Trophoblast cell (in vitro differentiated cells and primary cell): ENCODE data around the gene CPM.
A peak's percentile ranks its signal among the peaks of the same experiment; 100 is the strongest.

Source experiments
- DNase-seq, 2 donors: peaks; one replicate each; pipeline ENCODE4 v3.0.0-alpha.2; 2016
- H2AFZ ChIP-seq: 2 replicates; pipeline ENCODE4 v1.6.1; 2013; ENCODE audit warnings: low read length, moderate library complexity, mild to moderate bottlenecking; ENCODE audit not compliant: insufficient read depth, poor library complexity
- H2AK5ac ChIP-seq: 2 replicates; pipeline ENCODE4 v1.6.1; 2013; ENCODE audit warnings: mild to moderate bottlenecking, low read length
- H2BK120ac ChIP-seq: 2 replicates; pipeline ENCODE4 v1.6.1; 2013; ENCODE audit warnings: low read length, mild to moderate bottlenecking, moderate library complexity; ENCODE audit not compliant: insufficient read depth, poor library complexity
- H2BK12ac ChIP-seq: 2 replicates; pipeline ENCODE4 v1.6.1; 2013; ENCODE audit warnings: mild to moderate bottlenecking, low read length, moderate library complexity
- H2BK5ac ChIP-seq: 2 replicates; pipeline ENCODE4 v1.6.1; 2013; ENCODE audit warnings: low read length, low read depth, moderate library complexity, mild to moderate bottlenecking; ENCODE audit not compliant: poor library complexity
- H3K14ac ChIP-seq: 2 replicates; pipeline ENCODE4 v1.6.1; 2013; ENCODE audit warnings: mild to moderate bottlenecking, low read length
- H3K18ac ChIP-seq: 2 replicates; pipeline ENCODE4 v1.6.1; 2013; ENCODE audit warnings: mild to moderate bottlenecking, low read length
- H3K23ac ChIP-seq: 2 replicates; pipeline ENCODE4 v1.6.1; 2013; ENCODE audit warnings: low read length
- H3K27ac ChIP-seq: 2 replicates; pipeline ENCODE4 v1.5.1; 2013; ENCODE audit warnings: low read depth, mild to moderate bottlenecking, inconsistent platforms, low read length, moderate library complexity
- H3K27me3 ChIP-seq: 2 replicates; pipeline ENCODE4 v1.6.1; 2013; ENCODE audit warnings: inconsistent platforms, mild to moderate bottlenecking, low read length, moderate library complexity; ENCODE audit not compliant: insufficient read depth
- H3K36me3 ChIP-seq, 2 experiments: 1 replicate in 1 of 2; 2 replicates in 1 of 2; pipeline ENCODE4 v1.6.1; 2013; ENCODE audit warnings: low read length in 2 of 2, mild to moderate bottlenecking in 2 of 2, moderate library complexity in 1 of 2; ENCODE audit not compliant: insufficient read depth in 2 of 2, control insufficient read depth in 1 of 2
- H3K4ac ChIP-seq: 2 replicates; pipeline ENCODE4 v1.6.1; 2013; ENCODE audit warnings: low read depth, mild to moderate bottlenecking, low read length, moderate library complexity
- H3K4me1 ChIP-seq, 2 experiments: 1 replicate in 1 of 2; 2 replicates in 1 of 2; pipeline ENCODE4 v1.6.1; 2013; ENCODE audit warnings: low read length in 2 of 2, mild to moderate bottlenecking in 2 of 2, moderate library complexity in 1 of 2; ENCODE audit not compliant: insufficient read depth in 2 of 2, control insufficient read depth in 1 of 2
- H3K4me2 ChIP-seq: 2 replicates; pipeline ENCODE4 v1.6.1; 2013; ENCODE audit warnings: inconsistent platforms, mild to moderate bottlenecking, low read length, moderate library complexity
- H3K4me3 ChIP-seq: 2 replicates; pipeline ENCODE4 v1.5.1; 2013; ENCODE audit warnings: mild to moderate bottlenecking, low read depth, low read length, inconsistent platforms
- H3K79me1 ChIP-seq: one replicate; pipeline ENCODE4 v1.6.1; 2013; ENCODE audit warnings: low read length
- H3K79me2 ChIP-seq: 2 replicates; pipeline ENCODE4 v1.6.1; 2013; ENCODE audit warnings: low read length, mild to moderate bottlenecking; ENCODE audit not compliant: control insufficient read depth, insufficient read depth, poor library complexity
- H3K9ac ChIP-seq: 2 replicates; pipeline ENCODE4 v1.6.1; 2013; ENCODE audit warnings: mild to moderate bottlenecking, low read length
- H3K9me3 ChIP-seq: 2 replicates; pipeline ENCODE4 v1.6.1; 2013; ENCODE audit warnings: low read depth, mild to moderate bottlenecking, control low read depth, inconsistent platforms, low read length; ENCODE audit not compliant: insufficient read depth
- H4K12ac ChIP-seq: 2 replicates; pipeline ENCODE4 v1.6.1; 2013; ENCODE audit warnings: low read depth, mild to moderate bottlenecking, low read length, moderate library complexity
- H4K8ac ChIP-seq: 2 replicates; pipeline ENCODE4 v1.6.1; 2013; ENCODE audit warnings: low read depth, mild to moderate bottlenecking, low read length, moderate library complexity
- H4K91ac ChIP-seq: one replicate; pipeline ENCODE4 v1.6.1; 2013; ENCODE audit warnings: low read depth, mild to moderate bottlenecking, low read length, moderate library complexity
- WGBS: extraction: QIAGEN DNeasy Blood & Tissue Kit; methylation state at CpG from one replicate; pipeline ENCODE4 v1.1.7; 2013; ENCODE audit warnings: missing lambda C conversion rate; ENCODE audit not compliant: insufficient read length, insufficient coverage; ENCODE audit errors: extremely low coverage; 5-methylcytosine and 5-hydroxymethylcytosine counted together

Gene CPM

GRCh38 chr12:68939505-68939904 is 6.5 kb upstream of the CPM start:
- Histone ChIP-seq H2BK120ac (no peak overlapping the region), H4K91ac (no peak overlapping the region), H3K14ac (no peak overlapping the region), H3K9me3 (no peaks in the 10 kb centered on the region), H2BK5ac (no peak overlapping the region), H3K27me3 (no peaks in the 10 kb centered on the region), H4K8ac (no peak overlapping the region), H3K4me1 (peaks cover 0 to 2% of the 10 kb centered on the region in 2 experiments), H2BK12ac (no peak overlapping the region), H3K18ac (no peak overlapping the region), H2AFZ (no peak overlapping the region), H3K27ac (no peak overlapping the region), H3K36me3 (no peaks in the 10 kb centered on the region), H3K79me1 (no peaks in the 10 kb centered on the region), H3K23ac (no peak overlapping the region), H3K4ac (no peak overlapping the region), H3K79me2 (no peaks in the 10 kb centered on the region), H2AK5ac (no peak overlapping the region), H3K9ac (no peak overlapping the region), H3K4me3 (no peak overlapping the region), H3K4me2 (no peak overlapping the region), H4K12ac (no peak overlapping the region)
- peak; percentile 14 to 91 for DNase-seq
- no CpG with 5 or more reads among the region's 1 CpG for WGBS

DNA sequence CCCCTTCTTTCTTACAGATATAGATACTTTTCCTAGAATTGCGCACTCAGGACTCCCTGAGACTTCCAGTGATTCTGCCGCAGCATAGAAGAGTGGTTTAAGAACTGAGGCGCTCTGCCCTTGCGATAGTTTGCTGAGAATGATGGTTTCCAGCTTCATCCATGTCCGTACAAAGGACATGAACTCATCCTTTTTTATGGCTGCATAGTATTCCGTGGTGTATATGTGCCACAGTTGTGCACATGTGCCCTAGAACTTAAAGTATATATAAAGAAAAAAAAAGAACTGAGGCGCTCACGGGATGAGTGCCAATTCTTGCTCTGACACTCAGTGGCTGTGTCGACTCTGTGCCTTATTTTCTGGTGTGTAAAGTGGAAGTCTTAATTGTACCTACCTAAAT is 1.4 kb upstream of the CPM start:
- WGBS, result no CpG with 5 or more reads among the region's 9 CpGs
- no peak overlapping the region for H2AK5ac ChIP-seq
- H3K36me3 ChIP-seq, result no peaks in the 10 kb centered on the region
- H3K79me1 ChIP-seq, result no peaks in the 10 kb centered on the region
- H2BK5ac ChIP-seq, result no peak overlapping the region
- H3K23ac ChIP-seq, result no peak overlapping the region
- H3K14ac ChIP-seq, result no peak overlapping the region
- no peak overlapping the region for H2BK12ac ChIP-seq
- peaks cover 4% of the 10 kb centered on the region in 2 experiments for H3K4me1 ChIP-seq
- no peak overlapping the region for H3K27ac ChIP-seq
- no peak overlapping the region for H2AFZ ChIP-seq
- H2BK120ac ChIP-seq, result no peak overlapping the region
- H3K4me3 ChIP-seq, result no peak overlapping the region
- H3K4me2 ChIP-seq, result no peak overlapping the region
- H3K79me2 ChIP-seq, result no peaks in the 10 kb centered on the region
- H4K8ac ChIP-seq, result no peak overlapping the region
- H4K12ac ChIP-seq, result no peak overlapping the region
- H4K91ac ChIP-seq, result no peak overlapping the region
- DNase-seq, result no peak
- H3K18ac ChIP-seq, result no peak overlapping the region
- H3K27me3 ChIP-seq, result peaks cover 17% of the 10 kb centered on the region
- H3K9ac ChIP-seq, result no peak overlapping the region
- H3K4ac ChIP-seq, result no peak overlapping the region
- H3K9me3 ChIP-seq, result peaks cover 2% of the 10 kb centered on the region

DNA sequence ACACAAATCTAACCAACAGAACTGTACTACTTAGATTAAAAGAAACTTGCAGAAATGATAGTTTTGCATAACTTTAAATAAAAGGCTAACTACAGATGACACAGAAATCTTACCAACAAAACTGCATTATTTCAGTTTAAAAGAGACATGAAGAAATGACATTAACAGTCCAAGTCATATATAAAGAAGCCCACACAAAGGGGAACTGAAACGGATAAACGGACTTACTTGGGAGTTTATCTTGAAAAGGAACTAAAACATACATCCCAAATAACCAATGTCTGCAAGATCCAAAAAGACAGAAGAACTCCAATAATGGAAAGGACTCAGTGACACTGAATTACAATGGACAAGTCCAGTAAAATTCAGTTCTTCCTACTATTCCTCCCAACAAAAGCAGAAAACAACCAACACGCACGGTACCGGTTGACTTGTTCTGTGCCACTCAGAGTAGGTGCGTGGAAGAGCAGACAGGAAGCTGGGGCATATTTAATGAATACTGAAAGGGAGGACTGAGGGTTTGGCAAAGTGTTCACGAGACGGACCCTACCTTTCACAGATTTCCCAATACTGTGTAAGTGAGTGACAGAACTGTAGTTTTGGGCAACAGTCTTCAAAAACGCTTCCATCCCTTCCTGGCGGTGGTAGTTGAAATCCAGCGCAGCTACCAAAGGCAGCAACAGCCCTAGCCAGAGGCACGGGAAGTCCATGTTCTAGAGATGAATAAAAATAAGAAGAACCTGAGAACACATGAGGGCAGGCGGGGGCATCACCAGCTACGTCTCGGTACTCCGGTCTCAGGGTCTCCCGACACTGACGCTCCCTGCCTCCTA is 627 bp downstream of the CPM start:
- Histone ChIP-seq H4K8ac (no peak overlapping the region), H2BK120ac (no peak overlapping the region), H4K12ac (no peak overlapping the region), H2BK12ac (no peak overlapping the region), H3K4ac (no peak overlapping the region), H3K23ac (peak overlapping the region; percentile 7), H3K4me2 (peak overlapping the region; percentile 92), H3K14ac (no peak overlapping the region), H3K79me2 (no peaks in the 10 kb centered on the region), H3K4me1 (peaks cover 4% of the 10 kb centered on the region in 2 experiments), H3K9me3 (peaks cover 2% of the 10 kb centered on the region), H2AK5ac (no peak overlapping the region), H3K27ac (no peak overlapping the region), H2BK5ac (no peak overlapping the region), H2AFZ (no peak overlapping the region), H4K91ac (no peak overlapping the region), H3K36me3 (no peaks in the 10 kb centered on the region), H3K9ac (no peak overlapping the region), H3K27me3 (peaks cover 17% of the 10 kb centered on the region), H3K79me1 (no peaks in the 10 kb centered on the region), H3K4me3 (peak overlapping the region; percentile 69), H3K18ac (no peak overlapping the region)
- no CpG with 5 or more reads among the region's 18 CpGs for WGBS
- DNase-seq, result peak in 1 of 2 donors; percentile 62

GRCh38 chr12:68930178-68930577 is 2.8 kb downstream of the CPM start:
- no CpG with 5 or more reads among the region's 6 CpGs for WGBS
- no peak overlapping the region for H2BK12ac ChIP-seq
- H3K14ac ChIP-seq, result no peak overlapping the region

More at GRCh38 chr12:68930178-68930577, 2.8 kb downstream of the CPM start:
- Histone ChIP-seq H3K23ac (no peak overlapping the region), H3K79me2 (no peaks in the 10 kb centered on the region), H3K9ac (no peak overlapping the region), H2AK5ac (no peak overlapping the region), H4K8ac (no peak overlapping the region), H3K4me1 (peaks cover 4% of the 10 kb centered on the region in 2 experiments), H3K4me3 (no peak overlapping the region), H3K4ac (no peak overlapping the region), H3K4me2 (no peak overlapping the region), H4K12ac (no peak overlapping the region), H2BK120ac (no peak overlapping the region), H4K91ac (no peak overlapping the region), H3K18ac (no peak overlapping the region), H2BK5ac (no peak overlapping the region), H3K36me3 (no peaks in the 10 kb centered on the region), H3K79me1 (no peaks in the 10 kb centered on the region), H2AFZ (no peak overlapping the region), H3K9me3 (peaks cover 2% of the 10 kb centered on the region), H3K27me3 (peaks cover 17% of the 10 kb centered on the region), H3K27ac (no peak overlapping the region)
- peak; percentile 55 to 62 for DNase-seq
